ENCODE measurements around the gene GALNT4.

Gene GALNT4

GRCh38 chr12:89492883-89493282 lies 31.7 kb downstream of the GALNT4 start:
- no peak overlapping the region for H3K27ac ChIP-seq (ENCODE audit: low read depth, low read length)
- no peak overlapping the region for H3K9ac ChIP-seq (ENCODE audit: low read depth, low read length)
- 0 out of 2 replicates have a peak, but pooled peaks cover 2% of the 10 kb centered on the region for H3K36me3 ChIP-seq (ENCODE audit: control insufficient read depth, insufficient read depth, low read length)
- H3K9me3 ChIP-seq (ENCODE audit: control insufficient read depth, insufficient read depth, low read length) = no peaks in the 10 kb centered on the region
- H3K4me3 ChIP-seq (ENCODE audit: low read depth, low read length) = no peak overlapping the region
- H3K4me1 ChIP-seq (ENCODE audit: control insufficient read depth, insufficient read depth, low read length) = peaks cover 9% of the 10 kb centered on the region; the same call in 1 of the 2 replicates
- no peaks in the 10 kb centered on the region for H3K27me3 ChIP-seq (ENCODE audit: control insufficient read depth, insufficient read depth, low read length)

- H3K9ac ChIP-seq (ENCODE audit: low read depth, low read length) = no peak overlapping the region
- H3K9me3 ChIP-seq (ENCODE audit: control insufficient read depth, insufficient read depth, low read length) = no peaks in the 10 kb centered on the region
- 0 out of 2 replicates have a peak, but pooled peaks cover 4% of the 10 kb centered on the region for H3K4me1 ChIP-seq (ENCODE audit: control insufficient read depth, insufficient read depth, low read length)
- no peaks in the 10 kb centered on the region for H3K27me3 ChIP-seq (ENCODE audit: control insufficient read depth, insufficient read depth, low read length)
- H3K4me3 ChIP-seq (ENCODE audit: low read depth, low read length) = no peak overlapping the region
- 0 out of 2 replicates have a peak, but pooled peaks cover 2% of the 10 kb centered on the region for H3K36me3 ChIP-seq (ENCODE audit: control insufficient read depth, insufficient read depth, low read length)
- H3K27ac ChIP-seq (ENCODE audit: low read depth, low read length) = no peak overlapping the region
These were observed 33.7 kb downstream of the GALNT4 start for GRCh38 chr12:89490922-89491321.

- 0 out of 2 replicates have a peak, but pooled peaks cover 2% of the 10 kb centered on the region for H3K36me3 ChIP-seq (ENCODE audit: control insufficient read depth, insufficient read depth, low read length)
- peaks cover 7% of the 10 kb centered on the region; the same call in 1 of the 2 replicates for H3K4me1 ChIP-seq (ENCODE audit: control insufficient read depth, insufficient read depth, low read length)
- H3K4me3 ChIP-seq (ENCODE audit: low read depth, low read length) = no peak overlapping the region
- H3K27ac ChIP-seq (ENCODE audit: low read depth, low read length) = no peak overlapping the region
- H3K9ac ChIP-seq (ENCODE audit: low read depth, low read length) = no peak overlapping the region
- no peaks in the 10 kb centered on the region for H3K9me3 ChIP-seq (ENCODE audit: control insufficient read depth, insufficient read depth, low read length)
- H3K27me3 ChIP-seq (ENCODE audit: control insufficient read depth, insufficient read depth, low read length) = no peaks in the 10 kb centered on the region
These were observed 38.3 kb downstream of the GALNT4 start for GRCh38 chr12:89486264-89486663.

- Histone ChIP-seq H3K9ac (ENCODE audit: low read depth, low read length) (no peak overlapping the region), H3K4me3 (ENCODE audit: low read depth, low read length) (no peak overlapping the region), H3K36me3 (ENCODE audit: control insufficient read depth, insufficient read depth, low read length) (0 out of 2 replicates have a peak, but pooled peaks cover 2% of the 10 kb centered on the region), H3K27me3 (ENCODE audit: control insufficient read depth, insufficient read depth, low read length) (no peaks in the 10 kb centered on the region), H3K4me1 (ENCODE audit: control insufficient read depth, insufficient read depth, low read length) (peaks cover 7% of the 10 kb centered on the region; the same call in 1 of the 2 replicates), H3K27ac (ENCODE audit: low read depth, low read length) (no peak overlapping the region), H3K9me3 (ENCODE audit: control insufficient read depth, insufficient read depth, low read length) (no peaks in the 10 kb centered on the region)
These were observed 40.1 kb downstream of the GALNT4 start for GRCh38 chr12:89484470-89484869.

- no peaks in the 10 kb centered on the region for H3K9me3 ChIP-seq (ENCODE audit: control insufficient read depth, insufficient read depth, low read length)
- no peak overlapping the region for H3K27ac ChIP-seq (ENCODE audit: low read depth, low read length)
- H3K4me3 ChIP-seq (ENCODE audit: low read depth, low read length) = no peak overlapping the region
- no peaks in the 10 kb centered on the region for H3K36me3 ChIP-seq (ENCODE audit: control insufficient read depth, insufficient read depth, low read length)
- H3K9ac ChIP-seq (ENCODE audit: low read depth, low read length) = no peak overlapping the region
- peaks cover 4% of the 10 kb centered on the region; the same call in 1 of the 2 replicates for H3K4me1 ChIP-seq (ENCODE audit: control insufficient read depth, insufficient read depth, low read length)
- no peaks in the 10 kb centered on the region for H3K27me3 ChIP-seq (ENCODE audit: control insufficient read depth, insufficient read depth, low read length)
These were observed 43.2 kb downstream of the GALNT4 start for GRCh38 chr12:89481213-89481914.

- Histone ChIP-seq H3K27me3 (ENCODE audit: control insufficient read depth, insufficient read depth, low read length) (no peaks in the 10 kb centered on the region), H3K4me3 (ENCODE audit: low read depth, low read length) (no peak overlapping the region), H3K4me1 (ENCODE audit: control insufficient read depth, insufficient read depth, low read length) (peaks cover 3% of the 10 kb centered on the region; the same call in 1 of the 2 replicates), H3K36me3 (ENCODE audit: control insufficient read depth, insufficient read depth, low read length) (no peaks in the 10 kb centered on the region), H3K9ac (ENCODE audit: low read depth, low read length) (no peak overlapping the region), H3K9me3 (ENCODE audit: control insufficient read depth, insufficient read depth, low read length) (no peaks in the 10 kb centered on the region), H3K27ac (ENCODE audit: low read depth, low read length) (no peak overlapping the region)
These were observed 44.6 kb downstream of the GALNT4 start for GRCh38 chr12:89479982-89480381.

GRCh38 chr12:89477633-89478279 lies 46.8 kb downstream of the GALNT4 start:
- Histone ChIP-seq H3K4me1 (ENCODE audit: control insufficient read depth, insufficient read depth, low read length) (no peaks in the 10 kb centered on the region), H3K4me3 (ENCODE audit: low read depth, low read length) (no peak overlapping the region), H3K9ac (ENCODE audit: low read depth, low read length) (no peak overlapping the region), H3K36me3 (ENCODE audit: control insufficient read depth, insufficient read depth, low read length) (no peaks in the 10 kb centered on the region), H3K27ac (ENCODE audit: low read depth, low read length) (no peak overlapping the region), H3K27me3 (ENCODE audit: control insufficient read depth, insufficient read depth, low read length) (no peaks in the 10 kb centered on the region), H3K9me3 (ENCODE audit: control insufficient read depth, insufficient read depth, low read length) (no peaks in the 10 kb centered on the region)

- no peaks in the 10 kb centered on the region for H3K27me3 ChIP-seq (ENCODE audit: control insufficient read depth, insufficient read depth, low read length)
- no peak overlapping the region for H3K4me3 ChIP-seq (ENCODE audit: low read depth, low read length)
- H3K36me3 ChIP-seq (ENCODE audit: control insufficient read depth, insufficient read depth, low read length) = no peaks in the 10 kb centered on the region
- H3K9ac ChIP-seq (ENCODE audit: low read depth, low read length) = no peak overlapping the region
- no peaks in the 10 kb centered on the region for H3K4me1 ChIP-seq (ENCODE audit: control insufficient read depth, insufficient read depth, low read length)
- no peaks in the 10 kb centered on the region for H3K9me3 ChIP-seq (ENCODE audit: control insufficient read depth, insufficient read depth, low read length)
- no peak overlapping the region for H3K27ac ChIP-seq (ENCODE audit: low read depth, low read length)
These were observed 47.5 kb downstream of the GALNT4 start for GRCh38 chr12:89476904-89477595.

- no peaks in the 10 kb centered on the region for H3K9me3 ChIP-seq (ENCODE audit: control insufficient read depth, insufficient read depth, low read length)
- no peaks in the 10 kb centered on the region for H3K27me3 ChIP-seq (ENCODE audit: control insufficient read depth, insufficient read depth, low read length)
- no peak overlapping the region for H3K9ac ChIP-seq (ENCODE audit: low read depth, low read length)
- no peak overlapping the region for H3K27ac ChIP-seq (ENCODE audit: low read depth, low read length)
- H3K4me1 ChIP-seq (ENCODE audit: control insufficient read depth, insufficient read depth, low read length) = no peaks in the 10 kb centered on the region
- no peak overlapping the region for H3K4me3 ChIP-seq (ENCODE audit: low read depth, low read length)
- no peaks in the 10 kb centered on the region for H3K36me3 ChIP-seq (ENCODE audit: control insufficient read depth, insufficient read depth, low read length)
These were observed 48.4 kb downstream of the GALNT4 start for GRCh38 chr12:89476232-89476631.

- H3K27ac ChIP-seq (ENCODE audit: low read depth, low read length) = no peak overlapping the region
These were observed 49.2 kb downstream of the GALNT4 start for GRCh38 chr12:89475203-89475990.

More at GRCh38 chr12:89475203-89475990, 49.2 kb downstream of the GALNT4 start:
- Histone ChIP-seq H3K27me3 (ENCODE audit: control insufficient read depth, insufficient read depth, low read length) (no peaks in the 10 kb centered on the region), H3K4me3 (ENCODE audit: low read depth, low read length) (no peak overlapping the region), H3K4me1 (ENCODE audit: control insufficient read depth, insufficient read depth, low read length) (no peaks in the 10 kb centered on the region), H3K36me3 (ENCODE audit: control insufficient read depth, insufficient read depth, low read length) (no peaks in the 10 kb centered on the region), H3K9me3 (ENCODE audit: control insufficient read depth, insufficient read depth, low read length) (no peaks in the 10 kb centered on the region), H3K9ac (ENCODE audit: low read depth, low read length) (no peak overlapping the region)
